A549 treated with CORT108297 at 1 μM for 4 hours (cell line): ENCODE data around the gene KRT27. TPM values are rescaled to one million over a fixed set of nuclear protein-coding genes. Genes with fewer than 3 reads are reported as not detected.

Experiments used
- total RNA-seq: library from RNA; stranded (reverse); fragments of 200-300 nt; extraction: Qiagen RNA extraction; gene quantifications from 5 replicates; pipeline ENCODE4 v1.2.3, GENCODE V29; 2022

Gene KRT27
- not detected in 5 replicates for total RNA-seq

GRCh38 chr17:40782450-40782849 is at the start of gene KRT27:
Gene KRT27, minus strand, starts transcription at chr17:40782550. Its CDS starts 57 bp downstream, at chr17:40782493.

GRCh38 chr17:40822132-40822812 is 39.9 kb upstream of the KRT27 start, which contains the start of gene KRT10:
Gene KRT10, minus strand, starts transcription at chr17:40822614. Its CDS starts 29 bp downstream, at chr17:40822585.

GRCh38 chr17:40799859-40800258 is 17.5 kb upstream of the KRT27 start, which contains the start of gene KRT28:
Gene KRT28, minus strand, starts transcription at chr17:40799959. Its CDS starts 66 bp downstream, at chr17:40799893.

GRCh38 chr17:40772101-40772500 is 10.2 kb downstream of the KRT27 start, which contains the start of gene KRT26:
Gene KRT26, minus strand, starts transcription at chr17:40772201. Its CDS starts 88 bp downstream, at chr17:40772113.

DNA sequence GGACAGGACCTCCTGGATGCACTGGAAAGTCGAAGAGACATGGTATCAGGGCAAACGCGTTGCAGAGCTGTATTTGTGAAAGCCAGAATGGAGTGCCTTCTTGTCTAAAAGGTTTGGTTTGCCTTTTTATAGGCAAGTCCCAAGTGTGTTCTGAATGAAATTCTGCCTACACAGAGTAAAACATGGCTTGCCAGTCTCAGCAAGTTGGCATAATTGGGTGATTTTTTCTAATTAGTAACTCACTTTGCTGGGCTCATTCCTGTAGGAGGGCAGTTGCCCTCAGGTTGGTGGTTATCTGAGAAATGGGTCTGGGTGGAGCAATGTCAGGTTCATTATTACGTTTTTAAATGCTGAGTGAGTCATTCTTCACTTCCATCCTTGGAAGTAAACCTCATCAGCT is 27.1 kb downstream of the KRT27 start, which contains the start of gene KRT25:
TSS of gene KRT25 (minus strand) at position 101 of the 400 bp plus-strand sequence. CDS start at position 41, 60 bp downstream.

Other genes starting within 250 kb of the KRT27 start
- 0.51 to 1.1 TPM (median 1.0 TPM) in 5 replicates for gene CCR7, start 217.1 kb downstream of the KRT27 start, total RNA-seq
- gene SMARCE1, start 134.7 kb downstream of the KRT27 start, total RNA-seq: 107 to 116 TPM (median 111 TPM) in 5 replicates
- 0.27 to 0.69 TPM (median 0.52 TPM) in 5 replicates for gene KRT222, start 117.4 kb downstream of the KRT27 start, total RNA-seq
- not detected in 5 replicates for gene KRT24, start 78.8 kb downstream of the KRT27 start, total RNA-seq
- not detected in 5 replicates for gene KRT25, start 27.2 kb downstream of the KRT27 start, total RNA-seq
- not detected in 5 replicates for gene KRT26, start 10.3 kb downstream of the KRT27 start, total RNA-seq
- not detected in 5 replicates for gene KRT28, start 17.4 kb upstream of the KRT27 start, total RNA-seq
- 79.3 to 132 TPM (median 110 TPM) in 5 replicates for gene KRT10, start 40.1 kb upstream of the KRT27 start, total RNA-seq
- gene KRT12, start 84.7 kb upstream of the KRT27 start, total RNA-seq: not detected in 5 replicates
- 0.18 to 0.28 TPM (median 0.26 TPM) in 5 replicates for gene KRT20, start 102.7 kb upstream of the KRT27 start, total RNA-seq
- gene KRT23, start 155.1 kb upstream of the KRT27 start, total RNA-seq: 0.08 to 0.14 TPM (median 0.10 TPM) in 3 of 5 replicates, not detected in the others
- not detected in 5 replicates for gene KRT39, start 184.4 kb upstream of the KRT27 start, total RNA-seq
- gene KRT40, start 201.8 kb upstream of the KRT27 start, total RNA-seq: not detected in 5 replicates
- not detected in 5 replicates for gene KRTAP3-3, start 211.6 kb upstream of the KRT27 start, total RNA-seq
- 0.20 to 0.42 TPM (median 0.34 TPM) in 5 replicates for gene KRTAP3-2, start 217.4 kb upstream of the KRT27 start, total RNA-seq
- 0.18 TPM in 1 of 5 replicates, not detected in the others for gene KRTAP3-1, start 226.6 kb upstream of the KRT27 start, total RNA-seq
- not detected in 5 replicates for gene KRTAP1-5, start 244.7 kb upstream of the KRT27 start, total RNA-seq
- not detected in 5 replicates for gene KRTAP1-4, start 247.6 kb upstream of the KRT27 start, total RNA-seq